Esophagus muscularis mucosa (tissue), 4 donors: Measurements from ENCODE around the gene ZNF219. TPM values are rescaled to one million over a fixed set of nuclear protein-coding genes. Genes with fewer than 3 reads are reported as not detected.

Experiments used
- DNase-seq: peaks from one replicate; pipeline ENCODE4 v3.0.0-alpha.2; 2017; ENCODE audit errors: extremely low spot score
- H3K27ac ChIP-seq, 4 donors: fragments of 200-600 bp; sonication (generic); replicated peaks in 1 of 4; 1 replicate in 3 of 4; 2 replicates in 1 of 4; pipeline ENCODE4 v1.5.1; 2016 to 2019; ENCODE audit warnings: mild to moderate bottlenecking in 1 of 4
- H3K27me3 ChIP-seq, 4 donors: fragments of 200-600 bp; sonication (generic); one replicate each; pipeline versions ENCODE4 v1.5.1 to v1.6.0; 2016 to 2019
- H3K36me3 ChIP-seq, 4 donors: fragments of 200-600 bp; sonication (generic); one replicate each; pipeline ENCODE4 v1.5.1; 2016 to 2019
- H3K4me1 ChIP-seq, 4 donors: fragments of 200-600 bp; sonication (generic); one replicate each; pipeline ENCODE4 v1.5.1; 2016 to 2019
- H3K4me3 ChIP-seq, 4 donors: fragments of 200-600 bp; sonication (generic); 1 replicate in 2 of 4; 2 replicates in 2 of 4; pipeline ENCODE4 v1.5.1; 2016 to 2019; ENCODE audit warnings: mild to moderate bottlenecking in 4 of 4, moderate library complexity in 1 of 4
- H3K9me3 ChIP-seq, 4 donors: fragments of 200-600 bp; sonication (generic); 1 replicate in 3 of 4; 2 replicates in 1 of 4; pipeline ENCODE4 v1.5.1; 2016 to 2019
- EP300 ChIP-seq: sonication (generic); formaldehyde crosslinking; IDR thresholded peaks from one replicate; pipeline ENCODE4 v1.6.1; 2017; ENCODE audit warnings: antibody characterized with exemption
- POLR2A ChIP-seq: fragments of 450-650 bp; IDR thresholded peaks from one replicate; pipeline ENCODE4 v1.6.1; 2017; ENCODE audit warnings: antibody characterized with exemption, moderate library complexity, mild to moderate bottlenecking, low read depth
- POLR2AphosphoS5 ChIP-seq, 2 donors: sonication (generic); formaldehyde crosslinking; IDR thresholded peaks; one replicate each; pipeline ENCODE4 v1.6.1; 2017; ENCODE audit warnings: antibody characterized with exemption in 2 of 2
- WGBS: methylation state at CpG from one replicate; pipeline ENCODE4 v1.1.5; 2018; 5-methylcytosine and 5-hydroxymethylcytosine counted together
- intact Hi-C: fragments of 100-400 bp; cut with DNase I; formaldehyde crosslinking; loops from one replicate; pipeline ENCODE4 v1.15.1; 2023
- total RNA-seq, 4 donors: library from RNA; depleted of rRNA; stranded (reverse); fragments of >200 nt; gene quantifications; one replicate each; pipeline versions ENCODE4 v1.1.0 to v1.2.1, GENCODE V29; 2016
- TF ChIP-seq, protein P1 (sequence below), 3 experiments: fragments of 200-600 bp in 2 of 3; fragments of 450-650 bp in 1 of 3; sonication (generic) in 2 of 3; IDR thresholded peaks; one replicate each; pipeline ENCODE4 v1.5.1; 2017 to 2019; ENCODE audit warnings: antibody characterized with exemption in 3 of 3, mild to moderate bottlenecking in 2 of 3, moderate library complexity in 1 of 3

The ZNF219 gene
- total RNA-seq, 4 donors from 2014 or later = 64.4 to 116 (median 94.3) TPM

DNA sequence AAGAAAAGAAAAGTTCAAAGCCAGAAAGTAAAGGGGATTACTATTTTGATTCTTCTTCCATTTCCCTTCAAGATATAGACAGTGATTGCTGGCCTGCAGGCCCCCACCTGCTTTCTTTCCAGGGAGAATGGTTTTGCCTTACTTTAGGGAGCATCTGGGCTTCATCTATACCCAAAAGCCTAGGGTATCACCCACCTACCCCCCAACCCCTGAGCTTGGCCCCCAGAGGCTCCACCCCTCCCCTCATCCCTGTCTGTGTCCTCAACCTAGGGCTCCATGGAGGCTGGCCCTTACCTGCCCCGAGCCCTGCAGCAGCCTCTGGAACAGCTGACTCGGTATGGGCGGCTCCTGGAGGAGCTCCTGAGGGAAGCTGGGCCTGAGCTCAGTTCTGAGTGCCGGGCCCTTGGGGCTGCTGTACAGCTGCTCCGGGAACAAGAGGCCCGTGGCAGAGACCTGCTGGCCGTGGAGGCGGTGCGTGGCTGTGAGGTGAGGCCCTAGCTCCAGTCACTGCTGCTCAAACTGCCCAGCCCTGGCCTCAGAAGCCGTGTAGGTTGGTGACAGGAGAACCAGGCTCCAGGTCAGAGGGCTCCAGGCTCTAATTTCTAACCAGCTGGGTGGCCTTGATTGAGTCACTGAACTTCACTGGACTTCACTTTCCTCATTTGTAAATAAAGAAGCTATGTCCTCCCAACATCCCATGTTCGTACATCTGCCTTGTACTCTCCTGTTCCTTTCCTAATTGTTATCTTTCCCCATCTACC lies 14.7 kb downstream of the ZNF219 start:
- 85% methylated on average over 7 of the region's 11 CpGs for WGBS
- DNase-seq = no peak
- Histone ChIP-seq H3K27me3 (no peaks in the 10 kb centered on the region), H3K4me1 (peaks cover 9 to 29% (median 16%) of the 10 kb centered on the region in 4 donors), H3K4me3 (no peak overlapping the region), H3K27ac (no peak overlapping the region), H3K36me3 (peaks cover 33 to 98% (median 86%) of the 10 kb centered on the region in 4 donors), H3K9me3 (no peaks in the 10 kb centered on the region)
- intact Hi-C loops = no loop called here
- TF ChIP-seq, protein P1, sequence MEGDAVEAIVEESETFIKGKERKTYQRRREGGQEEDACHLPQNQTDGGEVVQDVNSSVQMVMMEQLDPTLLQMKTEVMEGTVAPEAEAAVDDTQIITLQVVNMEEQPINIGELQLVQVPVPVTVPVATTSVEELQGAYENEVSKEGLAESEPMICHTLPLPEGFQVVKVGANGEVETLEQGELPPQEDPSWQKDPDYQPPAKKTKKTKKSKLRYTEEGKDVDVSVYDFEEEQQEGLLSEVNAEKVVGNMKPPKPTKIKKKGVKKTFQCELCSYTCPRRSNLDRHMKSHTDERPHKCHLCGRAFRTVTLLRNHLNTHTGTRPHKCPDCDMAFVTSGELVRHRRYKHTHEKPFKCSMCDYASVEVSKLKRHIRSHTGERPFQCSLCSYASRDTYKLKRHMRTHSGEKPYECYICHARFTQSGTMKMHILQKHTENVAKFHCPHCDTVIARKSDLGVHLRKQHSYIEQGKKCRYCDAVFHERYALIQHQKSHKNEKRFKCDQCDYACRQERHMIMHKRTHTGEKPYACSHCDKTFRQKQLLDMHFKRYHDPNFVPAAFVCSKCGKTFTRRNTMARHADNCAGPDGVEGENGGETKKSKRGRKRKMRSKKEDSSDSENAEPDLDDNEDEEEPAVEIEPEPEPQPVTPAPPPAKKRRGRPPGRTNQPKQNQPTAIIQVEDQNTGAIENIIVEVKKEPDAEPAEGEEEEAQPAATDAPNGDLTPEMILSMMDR (IDR thresholded peaks at IDR 0.05) = no peak
- TF ChIP-seq POLR2A (no peak), POLR2AphosphoS5 (IDR thresholded peaks at IDR 0.05) (no peak), EP300 (no peak)

DNA sequence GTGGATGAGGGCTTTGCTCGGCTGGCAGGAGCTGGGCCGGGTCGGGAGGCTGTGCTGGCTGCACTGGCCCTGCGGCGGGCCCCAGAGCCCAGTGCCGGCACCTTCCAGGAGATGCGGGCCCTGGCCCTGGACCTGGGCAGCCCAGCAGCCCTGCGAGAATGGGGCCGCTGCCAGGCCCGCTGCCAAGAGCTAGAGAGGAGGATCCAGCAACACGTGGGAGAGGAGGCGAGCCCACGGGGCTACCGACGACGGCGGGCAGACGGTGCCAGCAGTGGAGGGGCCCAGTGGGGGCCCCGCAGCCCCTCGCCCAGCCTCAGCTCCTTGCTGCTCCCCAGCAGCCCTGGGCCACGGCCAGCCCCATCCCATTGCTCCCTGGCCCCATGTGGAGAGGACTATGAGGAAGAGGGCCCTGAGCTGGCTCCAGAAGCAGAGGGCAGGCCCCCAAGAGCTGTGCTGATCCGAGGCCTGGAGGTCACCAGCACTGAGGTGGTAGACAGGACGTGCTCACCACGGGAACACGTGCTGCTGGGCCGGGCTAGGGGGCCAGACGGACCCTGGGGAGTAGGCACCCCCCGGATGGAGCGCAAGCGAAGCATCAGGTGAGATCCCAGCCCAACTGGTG lies 16.8 kb downstream of the ZNF219 start:
- Histone ChIP-seq H3K4me3 (no peak overlapping the region), H3K9me3 (no peaks in the 10 kb centered on the region), H3K36me3 (peaks cover 34 to 100% (median 96%) of the 10 kb centered on the region in 4 donors), H3K4me1 (peaks cover 4 to 18% (median 6%) of the 10 kb centered on the region in 4 donors), H3K27ac (no peak overlapping the region), H3K27me3 (no peaks in the 10 kb centered on the region)
- 77% methylated on average over 3 of the region's 30 CpGs for WGBS
- TF ChIP-seq POLR2AphosphoS5 (IDR thresholded peaks at IDR 0.05) (no peak), EP300 (no peak), POLR2A (no peak)
- TF ChIP-seq, protein P1 (IDR thresholded peaks at IDR 0.05) = no peak
- intact Hi-C loops = no loop called here
- no peak for DNase-seq

DNA sequence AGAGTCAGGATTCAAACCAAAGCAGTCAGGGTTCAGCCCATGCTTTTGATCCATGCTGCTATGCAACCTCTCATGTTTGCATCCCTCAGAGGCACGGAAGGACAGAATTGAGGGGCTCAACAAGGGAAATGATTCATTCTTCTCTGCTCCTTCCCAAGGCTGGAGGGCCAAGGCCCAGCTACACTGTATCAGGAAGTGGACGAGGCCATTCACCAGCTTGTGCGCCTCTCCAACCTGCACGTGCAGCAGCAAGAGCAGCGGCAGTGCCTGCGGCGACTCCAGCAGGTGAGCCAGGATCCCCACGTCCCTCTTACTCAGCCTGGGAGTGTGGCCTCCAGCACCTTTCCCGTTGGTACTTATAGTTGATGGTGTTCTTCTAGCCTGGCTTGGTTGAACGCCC lies 19.7 kb downstream of the ZNF219 start:
- Histone ChIP-seq H3K27ac (no peak overlapping the region), H3K9me3 (no peaks in the 10 kb centered on the region), H3K4me3 (no peak overlapping the region), H3K4me1 (peaks cover 0 to 8% (median 3%) of the 10 kb centered on the region in 4 donors), H3K27me3 (no peaks in the 10 kb centered on the region), H3K36me3 (peaks cover 42 to 100% (median 98%) of the 10 kb centered on the region in 4 donors)
- intact Hi-C loops = no loop called here
- TF ChIP-seq POLR2AphosphoS5 (IDR thresholded peaks at IDR 0.05) (no peak), POLR2A (no peak), EP300 (no peak)
- TF ChIP-seq, protein P1 (IDR thresholded peaks at IDR 0.05) = no peak
- no peak for DNase-seq
- 93% methylated on average over 8 of the region's 10 CpGs for WGBS

DNA sequence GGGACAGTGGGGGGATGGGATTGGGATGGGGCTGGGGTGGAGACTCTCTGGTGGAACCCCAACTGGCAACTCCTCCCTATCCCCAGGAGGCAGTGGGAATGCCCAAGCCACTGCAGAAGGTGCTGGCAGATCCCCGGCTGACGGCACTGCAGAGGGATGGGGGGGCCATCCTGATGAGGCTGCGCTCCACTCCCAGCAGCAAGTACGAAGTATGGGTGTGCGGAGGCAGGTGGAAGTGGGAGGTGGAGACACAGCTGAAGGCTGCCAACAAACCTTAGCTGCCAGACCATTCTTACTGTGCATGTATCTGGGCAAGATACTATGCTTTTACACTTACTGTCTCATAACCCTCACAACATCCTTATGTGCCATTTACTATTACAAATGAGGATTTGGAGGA lies 20.2 kb downstream of the ZNF219 start:
- no peak for DNase-seq
- Histone ChIP-seq H3K27me3 (no peaks in the 10 kb centered on the region), H3K4me3 (no peak overlapping the region), H3K36me3 (peaks cover 42 to 100% (median 96%) of the 10 kb centered on the region in 4 donors), H3K9me3 (no peaks in the 10 kb centered on the region), H3K27ac (no peak overlapping the region), H3K4me1 (peaks cover 0 to 10% (median 5%) of the 10 kb centered on the region in 4 donors)
- 82% methylated on average over 5 of the region's 5 CpGs for WGBS
- intact Hi-C loops = no loop called here
- TF ChIP-seq, protein P1 (IDR thresholded peaks at IDR 0.05) = no peak
- TF ChIP-seq POLR2A (no peak), EP300 (no peak), POLR2AphosphoS5 (IDR thresholded peaks at IDR 0.05) (no peak)
